Measurements from ENCODE around the gene ACOX1.

GRCh38 chr17:75898791-75899190 is 80.2 kb downstream of the ACOX1 start:
- TF ChIP-seq SPI1 (IDR thresholded peaks at IDR 0.05; ENCODE audit: borderline replicate concordance, low read depth) (no peak), CTCF (IDR thresholded peaks at IDR 0.05; ENCODE audit: insufficient read depth, low read length) (no peak), POLR2AphosphoS5 (IDR thresholded peaks at IDR 0.05; ENCODE audit: low read depth) (no peak), GABPA (IDR thresholded peaks at IDR 0.05; ENCODE audit: low read depth) (no peak), REST (IDR thresholded peaks at IDR 0.05; ENCODE audit: insufficient replicate concordance, low read depth) (no peak)

Measured in HL-60 (cell line).